ENCODE measurements around the gene BMF. TPM values are rescaled to one million over a fixed set of nuclear protein-coding genes. Genes with fewer than 3 reads are reported as not detected.

The BMF gene
- total RNA-seq, 2 experiments from 2014 or later, result 4.8 to 11.1 TPM

DNA sequence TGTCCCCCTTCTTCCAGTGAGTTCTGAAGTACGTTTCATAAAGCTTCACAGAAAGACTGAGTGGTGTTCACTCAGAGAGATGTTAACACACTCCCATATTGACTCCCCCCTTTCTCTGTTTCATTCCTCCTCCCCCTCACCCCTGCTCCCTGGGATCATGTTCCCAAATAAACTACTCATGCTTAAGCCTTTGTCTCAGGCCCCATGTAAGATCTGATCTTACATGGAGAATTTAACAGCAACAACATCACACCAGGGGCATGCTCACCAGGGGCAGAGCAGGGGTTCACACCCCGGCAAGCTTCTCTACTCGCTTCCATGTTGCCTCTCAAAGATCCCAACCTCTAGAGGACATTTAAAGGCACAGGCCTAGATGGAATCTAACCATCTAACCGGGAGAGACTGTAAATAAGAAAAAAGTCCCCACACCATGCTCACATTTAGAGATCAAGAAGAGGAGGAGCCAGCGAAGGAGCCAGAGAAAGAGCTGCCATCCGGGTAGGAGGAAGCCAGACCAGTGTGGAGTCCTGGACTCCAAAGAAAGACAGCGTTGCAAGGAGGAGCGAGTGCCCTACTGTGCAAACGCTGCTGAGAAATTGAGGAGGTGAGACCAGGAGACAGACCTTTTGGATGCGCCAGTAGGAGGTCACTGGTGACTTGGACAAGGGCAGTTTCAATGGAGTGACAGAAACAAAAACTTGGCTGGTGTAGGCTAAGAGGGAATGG, 48.3 kb downstream of the BMF start:
- DNase-seq (ENCODE audit: low spot score), result no peak
- Histone ChIP-seq H2AFZ (ENCODE audit: low read length) (no peak overlapping the region), H4K20me1 (ENCODE audit: insufficient read depth, low read length) (no peaks in the 10 kb centered on the region), H3K4me3 (ENCODE audit: low read depth, low read length, poor library complexity, severe bottlenecking) (no peak overlapping the region), H3K4me2 (ENCODE audit: low read length) (no peak overlapping the region), H3K4me1 (ENCODE audit: insufficient read depth, low read length, poor library complexity, severe bottlenecking) (peaks cover 54% of the 10 kb centered on the region), H3K79me2 (ENCODE audit: insufficient read depth, low read depth, low read length) (no peaks in the 10 kb centered on the region), H3K27ac (ENCODE audit: low read depth, low read length, poor library complexity, severe bottlenecking) (no peak overlapping the region), H3K36me3 (ENCODE audit: insufficient read depth, low read length) (no peaks in the 10 kb centered on the region), H3K9me2 (ENCODE audit: insufficient read depth, low read length) (no peaks in the 10 kb centered on the region), H3K9me3 (ENCODE audit: low read length) (no peaks in the 10 kb centered on the region)
- intact Hi-C loops (cut with micrococcal nuclease; ENCODE audit: unreplicated experiment), result no loop called here
- no TSS peak for BruUV-seq (replicated peaks)
- CTCF ChIA-PET (ENCODE audit: unreplicated experiment), result interaction anchor here (1.1 kb wide), 1 partner anchor 15 kb away, joined by 3 read pairs; no protein-coding TSS in a partner anchor
- TF ChIP-seq EZH2phosphoT487 (IDR thresholded peaks at IDR 0.05; ENCODE audit: borderline replicate concordance, low read depth, low read length), result no peak
- no peak for TF ChIP-seq CTCF (conservative IDR thresholded peaks at IDR 0.05; ENCODE audit: low read length)
- POLR2A ChIA-PET, result interaction anchor here (1.8 kb wide), 1 partner anchor 36 kb away, joined by 5 read pairs; no protein-coding TSS in a partner anchor

DNA sequence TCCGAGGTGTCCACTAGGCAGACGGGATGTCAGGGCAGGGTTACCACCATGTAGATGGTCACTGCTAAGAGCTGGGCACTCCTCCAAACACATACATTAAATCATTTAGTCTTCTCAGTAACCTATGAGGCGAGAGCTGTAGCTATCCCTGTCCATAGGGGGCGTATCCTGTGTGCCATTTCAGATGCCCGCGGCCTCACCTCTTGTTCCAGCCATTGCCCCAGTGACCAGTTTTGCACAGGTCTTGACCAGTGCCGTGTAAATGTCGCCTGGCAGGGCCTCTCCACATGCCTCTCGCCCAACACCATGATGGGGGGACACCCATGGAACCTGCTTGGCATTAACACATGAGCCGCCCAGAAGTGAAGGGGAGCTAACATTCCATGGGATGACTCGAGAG, 48.9 kb downstream of the BMF start:
- Histone ChIP-seq H4K20me1 (ENCODE audit: insufficient read depth, low read length) (no peaks in the 10 kb centered on the region), H3K4me2 (ENCODE audit: low read length) (no peak overlapping the region), H3K9me3 (ENCODE audit: low read length) (no peaks in the 10 kb centered on the region), H3K36me3 (ENCODE audit: insufficient read depth, low read length) (no peaks in the 10 kb centered on the region), H3K27ac (ENCODE audit: low read depth, low read length, poor library complexity, severe bottlenecking) (no peak overlapping the region), H3K4me3 (ENCODE audit: low read depth, low read length, poor library complexity, severe bottlenecking) (no peak overlapping the region), H3K79me2 (ENCODE audit: insufficient read depth, low read depth, low read length) (no peaks in the 10 kb centered on the region), H2AFZ (ENCODE audit: low read length) (no peak overlapping the region), H3K9me2 (ENCODE audit: insufficient read depth, low read length) (no peaks in the 10 kb centered on the region), H3K4me1 (ENCODE audit: insufficient read depth, low read length, poor library complexity, severe bottlenecking) (peaks cover 54% of the 10 kb centered on the region)
- intact Hi-C loops (cut with micrococcal nuclease; ENCODE audit: unreplicated experiment), result no loop called here
- TF ChIP-seq EZH2phosphoT487 (IDR thresholded peaks at IDR 0.05; ENCODE audit: borderline replicate concordance, low read depth, low read length) (no peak), CTCF (conservative IDR thresholded peaks at IDR 0.05; ENCODE audit: low read length) (no peak)
- ChIA-PET POLR2A (interaction anchor here (0.6 to 1.8 kb wide), 3 partner anchors 37 to 145 kb away, joined by 3 to 5 read pairs (median 4); no protein-coding TSS in a partner anchor), CTCF (ENCODE audit: unreplicated experiment) (interaction anchor here (1.1 kb wide), 1 partner anchor 14 kb away, joined by 3 read pairs; no protein-coding TSS in a partner anchor)
- no TSS peak for BruUV-seq (replicated peaks)
- no peak for DNase-seq (ENCODE audit: low spot score)
